HepG2 (cell line): ENCODE measurements around the gene L2HGDH. TPM values are rescaled to one million over a fixed set of nuclear protein-coding genes. Genes with fewer than 3 reads are reported as not detected.
A peak's percentile ranks its signal among the peaks of the same experiment; 100 is the strongest.

ENCODE experiments used
- ATAC-seq: fragments of 200-7000 bp; cut with Tn5 transposase; 3 replicates; pipeline ENCODE4 v1.9.1; 2020; ENCODE audit warnings: mild to moderate bottlenecking, moderate library complexity
- BruUV-seq: library from RNA; stranded (reverse); fragments of 400-500 nt; replicated peaks from 2 replicates; lab custom pipeline; 2021; lab: Mats Ljungman, UMichigan
- CTCF ChIA-PET: fragments of 300-600 bp; formaldehyde crosslinking; extraction: SDS; loops from one replicate; lab custom pipeline; 2021; ENCODE audit warnings: low total read pairs, inconsistent platforms, low intra/inter-chr PET ratio; lab: Yijun Ruan, JAX
- POLR2A ChIA-PET: fragments of 350-600 bp; sonication (Branson Sonifier 250); formaldehyde crosslinking; loops from one replicate; lab custom pipeline; 2020; ENCODE audit warnings: antibody characterized with exemption, inconsistent platforms; lab: Yijun Ruan, JAX
- DNase-seq: peaks from one replicate; pipeline ENCODE4 v3.0.0-alpha.2; 2015; ENCODE audit warnings: low spot score
- FAIRE-seq: peaks from 3 replicates; lab custom pipeline; 2011; peaks lifted over from hg19 to GRCh38; lab: Jason Lieb, UNC
- H2AFZ ChIP-seq: one replicate; pipeline ENCODE4 v1.6.1; 2011; ENCODE audit warnings: low read length, inconsistent platforms
- H3K27ac ChIP-seq: fragments of 300-600 bp; 3 replicates; pipeline ENCODE4 v1.8.0; 2011; ENCODE audit warnings: mixed run types, mild to moderate bottlenecking, mixed read lengths, low read length, inconsistent platforms; ENCODE audit not compliant: insufficient read depth; ENCODE audit errors: extremely low read length
- H3K27me3 ChIP-seq, 2 experiments: fragments of 200-600 bp in 1 of 2; 2 replicates in 1 of 2; 3 replicates in 1 of 2; pipeline versions ENCODE4 v1.6.0 to v1.8.0; 2011; ENCODE audit warnings: low read length in 2 of 2, mild to moderate bottlenecking in 2 of 2, moderate library complexity in 2 of 2, inconsistent platforms in 1 of 2; ENCODE audit not compliant: insufficient read depth in 2 of 2, control insufficient read depth in 1 of 2
- H3K36me3 ChIP-seq, 2 experiments: fragments of 200-600 bp in 1 of 2; replicated peaks in 1 of 2; 2 replicates in 1 of 2; 3 replicates in 1 of 2; pipeline versions ENCODE4 v1.5.1 to v1.8.0; 2011; ENCODE audit warnings: low read length in 2 of 2, inconsistent platforms in 1 of 2; ENCODE audit not compliant: insufficient read depth in 2 of 2, control insufficient read depth in 1 of 2
- H3K4me1 ChIP-seq: 2 replicates; pipeline ENCODE4 v1.5.1; 2012; ENCODE audit warnings: low read length, inconsistent platforms; ENCODE audit not compliant: insufficient read depth
- H3K4me2 ChIP-seq: 2 replicates; pipeline ENCODE4 v1.6.0; 2011; ENCODE audit warnings: low read depth, low read length, inconsistent platforms
- H3K4me3 ChIP-seq, 3 experiments: fragments of 200-600 bp in 1 of 3; sonication (generic), shearing (Covaris generic) in 1 of 3; replicated peaks in 1 of 3; 2 replicates each; pipeline ENCODE4 v1.5.1; 2011 to 2016; ENCODE audit warnings: low read length in 3 of 3, inconsistent platforms in 2 of 3, low read depth in 2 of 3, mild to moderate bottlenecking in 2 of 3, control low read depth in 1 of 3, mixed read lengths in 1 of 3; ENCODE audit not compliant: insufficient read depth in 1 of 3
- H3K79me2 ChIP-seq: one replicate; pipeline ENCODE4 v1.6.1; 2011; ENCODE audit warnings: low read length, inconsistent platforms; ENCODE audit not compliant: insufficient read depth
- H3K9ac ChIP-seq: 2 replicates; pipeline ENCODE4 v1.6.0; 2011; ENCODE audit warnings: mild to moderate bottlenecking, low read depth, low read length, inconsistent platforms; ENCODE audit not compliant: insufficient read depth
- H3K9me3 ChIP-seq: 2 replicates; pipeline ENCODE4 v1.5.1; 2012; ENCODE audit warnings: mild to moderate bottlenecking, low read length
- H4K20me1 ChIP-seq: 2 replicates; pipeline ENCODE4 v1.6.0; 2011; ENCODE audit warnings: inconsistent platforms, mild to moderate bottlenecking, low read length, moderate library complexity; ENCODE audit not compliant: insufficient read depth
- CBX2 ChIP-seq, 2 experiments: fragments of 200-600 bp in 1 of 2; sonication (generic); formaldehyde crosslinking in 1 of 2; IDR thresholded peaks; 2 replicates each; pipeline versions ENCODE4 v1.7.0 to v1.8.1; 2018 to 2022; ENCODE audit warnings: low read depth in 2 of 2, low read length in 1 of 2, mild to moderate bottlenecking in 1 of 2, missing genetic modification reagents in 1 of 2
- FOXA1 ChIP-seq, 2 experiments: fragments of 450-650 bp in 1 of 2; sonication (generic) in 1 of 2; formaldehyde crosslinking in 1 of 2; IDR thresholded peaks; 2 replicates each; pipeline versions ENCODE4 v1.4.0 to v1.6.1; 2016 to 2020; ENCODE audit warnings: missing genetic modification reagents in 1 of 2
- SMC3 ChIP-seq: IDR thresholded peaks from 2 replicates; pipeline ENCODE4 v1.6.1; 2011; ENCODE audit warnings: low read length, improper control_type of control experiment
- STAG1 ChIP-seq: sonication (generic); formaldehyde crosslinking; IDR thresholded peaks from 2 replicates; pipeline ENCODE4 v1.4.0; 2020; ENCODE audit warnings: missing genetic modification reagents
- WGBS: methylation state at CpG from one replicate; pipeline ENCODE4 v1.1.6; 2017; ENCODE audit warnings: low lambda C conversion rate; 5-methylcytosine and 5-hydroxymethylcytosine counted together
- in situ Hi-C: cut with HindIII; loops from 2 replicates; pipeline ENCODE4 v1.10.0; 2017; ENCODE audit warnings: low pct_unique_long_range_greater_than_20kb; ENCODE audit not compliant: extremely low pct_ligation_motif_present
- intact Hi-C: fragments of 100-400 bp; cut with micrococcal nuclease; formaldehyde crosslinking; loops from one replicate; pipeline ENCODE4 v1.10.0; 2022; ENCODE audit not compliant: unreplicated experiment
- polyA plus RNA-seq, 8 experiments: library from polyadenylated mRNA; depleted of rRNA in 3 of 8; stranded (reverse) in 7 of 8; unstranded in 1 of 8; fragments of >200 nt; fragmentation: Illumina TruSeq in 4 of 8; extraction: Trizol in 4 of 8; gene quantifications; 2 replicates each; pipeline versions ENCODE4 v1.2.1 to v1.2.3, GENCODE V29; 2011 to 2016; ENCODE audit warnings: low read depth in 4 of 8, missing spikeins in 1 of 8, mixed read lengths in 1 of 8; ENCODE audit not compliant: insufficient read depth in 1 of 8
- total RNA-seq, 5 experiments: library from RNA; depleted of rRNA; stranded (reverse); fragments of >200 nt; fragmentation: Illumina TruSeq; extraction: Trizol; gene quantifications; 2 replicates each; pipeline ENCODE4 v1.2.3, GENCODE V29; 2016; ENCODE audit warnings: low read depth in 1 of 5
- TF ChIP-seq, protein P1 (sequence below): sonication (generic); formaldehyde crosslinking; IDR thresholded peaks from 2 replicates; pipeline ENCODE4 v1.4.0; 2020; ENCODE audit warnings: missing genetic modification reagents, mild to moderate bottlenecking, borderline replicate concordance
- TF ChIP-seq, protein P2 (sequence below): sonication (generic); formaldehyde crosslinking; IDR thresholded peaks from 2 replicates; pipeline ENCODE4 v1.9.0; 2021; ENCODE audit warnings: missing genetic modification reagents, borderline replicate concordance
- TF ChIP-seq, protein P3 (sequence below): sonication (generic); formaldehyde crosslinking; IDR thresholded peaks from 2 replicates; pipeline ENCODE4 v1.8.0; 2022; ENCODE audit warnings: low read depth, missing genetic modification reagents
- TF ChIP-seq, protein P4 (sequence below): sonication (generic); formaldehyde crosslinking; IDR thresholded peaks from 2 replicates; pipeline ENCODE4 v1.5.0; 2020; ENCODE audit warnings: mild to moderate bottlenecking, missing genetic modification reagents, moderate library complexity

The L2HGDH gene
- total and polyA plus RNA-seq, 2 of the 13 experiments (the other 11 are each of a cell fraction or from before 2014, with no cell fraction given): 3.3 to 5.0 TPM

DNA sequence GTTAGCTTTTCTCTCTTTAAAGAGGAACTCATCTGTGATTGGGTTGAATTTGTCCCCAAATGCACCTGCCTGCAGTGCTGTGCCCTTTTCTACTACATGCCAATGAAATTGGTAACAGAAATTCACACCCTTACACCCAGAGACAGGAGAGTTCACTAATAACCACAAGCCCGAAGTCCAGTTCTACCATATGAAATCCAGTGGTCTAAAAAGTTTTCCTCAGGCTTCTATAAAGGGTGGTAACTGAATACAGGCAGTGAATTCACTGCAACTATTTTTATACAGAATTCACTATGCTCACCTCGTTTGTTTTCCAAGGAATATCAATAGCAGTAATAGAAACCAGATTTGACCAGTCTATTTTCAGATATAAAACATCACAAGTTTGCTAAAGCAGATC, 49.2 kb downstream of the L2HGDH start (continued):
- TF ChIP-seq, protein P1, sequence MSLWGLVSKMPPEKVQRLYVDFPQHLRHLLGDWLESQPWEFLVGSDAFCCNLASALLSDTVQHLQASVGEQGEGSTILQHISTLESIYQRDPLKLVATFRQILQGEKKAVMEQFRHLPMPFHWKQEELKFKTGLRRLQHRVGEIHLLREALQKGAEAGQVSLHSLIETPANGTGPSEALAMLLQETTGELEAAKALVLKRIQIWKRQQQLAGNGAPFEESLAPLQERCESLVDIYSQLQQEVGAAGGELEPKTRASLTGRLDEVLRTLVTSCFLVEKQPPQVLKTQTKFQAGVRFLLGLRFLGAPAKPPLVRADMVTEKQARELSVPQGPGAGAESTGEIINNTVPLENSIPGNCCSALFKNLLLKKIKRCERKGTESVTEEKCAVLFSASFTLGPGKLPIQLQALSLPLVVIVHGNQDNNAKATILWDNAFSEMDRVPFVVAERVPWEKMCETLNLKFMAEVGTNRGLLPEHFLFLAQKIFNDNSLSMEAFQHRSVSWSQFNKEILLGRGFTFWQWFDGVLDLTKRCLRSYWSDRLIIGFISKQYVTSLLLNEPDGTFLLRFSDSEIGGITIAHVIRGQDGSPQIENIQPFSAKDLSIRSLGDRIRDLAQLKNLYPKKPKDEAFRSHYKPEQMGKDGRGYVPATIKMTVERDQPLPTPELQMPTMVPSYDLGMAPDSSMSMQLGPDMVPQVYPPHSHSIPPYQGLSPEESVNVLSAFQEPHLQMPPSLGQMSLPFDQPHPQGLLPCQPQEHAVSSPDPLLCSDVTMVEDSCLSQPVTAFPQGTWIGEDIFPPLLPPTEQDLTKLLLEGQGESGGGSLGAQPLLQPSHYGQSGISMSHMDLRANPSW (CRISPR knock-in tag): no peak
- TF ChIP-seq, protein P2, sequence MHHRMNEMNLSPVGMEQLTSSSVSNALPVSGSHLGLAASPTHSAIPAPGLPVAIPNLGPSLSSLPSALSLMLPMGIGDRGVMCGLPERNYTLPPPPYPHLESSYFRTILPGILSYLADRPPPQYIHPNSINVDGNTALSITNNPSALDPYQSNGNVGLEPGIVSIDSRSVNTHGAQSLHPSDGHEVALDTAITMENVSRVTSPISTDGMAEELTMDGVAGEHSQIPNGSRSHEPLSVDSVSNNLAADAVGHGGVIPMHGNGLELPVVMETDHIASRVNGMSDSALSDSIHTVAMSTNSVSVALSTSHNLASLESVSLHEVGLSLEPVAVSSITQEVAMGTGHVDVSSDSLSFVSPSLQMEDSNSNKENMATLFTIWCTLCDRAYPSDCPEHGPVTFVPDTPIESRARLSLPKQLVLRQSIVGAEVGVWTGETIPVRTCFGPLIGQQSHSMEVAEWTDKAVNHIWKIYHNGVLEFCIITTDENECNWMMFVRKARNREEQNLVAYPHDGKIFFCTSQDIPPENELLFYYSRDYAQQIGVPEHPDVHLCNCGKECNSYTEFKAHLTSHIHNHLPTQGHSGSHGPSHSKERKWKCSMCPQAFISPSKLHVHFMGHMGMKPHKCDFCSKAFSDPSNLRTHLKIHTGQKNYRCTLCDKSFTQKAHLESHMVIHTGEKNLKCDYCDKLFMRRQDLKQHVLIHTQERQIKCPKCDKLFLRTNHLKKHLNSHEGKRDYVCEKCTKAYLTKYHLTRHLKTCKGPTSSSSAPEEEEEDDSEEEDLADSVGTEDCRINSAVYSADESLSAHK (CRISPR knock-in tag): no peak
- TF ChIP-seq, protein P3, sequence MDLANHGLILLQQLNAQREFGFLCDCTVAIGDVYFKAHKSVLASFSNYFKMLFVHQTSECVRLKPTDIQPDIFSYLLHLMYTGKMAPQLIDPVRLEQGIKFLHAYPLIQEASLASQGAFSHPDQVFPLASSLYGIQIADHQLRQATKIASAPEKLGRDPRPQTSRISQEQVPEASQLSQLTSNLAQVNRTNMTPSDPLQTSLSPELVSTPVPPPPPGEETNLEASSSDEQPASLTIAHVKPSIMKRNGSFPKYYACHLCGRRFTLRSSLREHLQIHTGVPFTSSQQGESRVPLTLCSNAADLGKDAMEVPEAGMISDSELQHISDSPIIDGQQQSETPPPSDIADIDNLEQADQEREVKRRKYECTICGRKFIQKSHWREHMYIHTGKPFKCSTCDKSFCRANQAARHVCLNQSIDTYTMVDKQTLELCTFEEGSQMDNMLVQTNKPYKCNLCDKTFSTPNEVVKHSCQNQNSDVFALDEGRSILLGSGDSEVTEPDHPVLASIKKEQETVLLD (CRISPR knock-in tag): no peak

DNA sequence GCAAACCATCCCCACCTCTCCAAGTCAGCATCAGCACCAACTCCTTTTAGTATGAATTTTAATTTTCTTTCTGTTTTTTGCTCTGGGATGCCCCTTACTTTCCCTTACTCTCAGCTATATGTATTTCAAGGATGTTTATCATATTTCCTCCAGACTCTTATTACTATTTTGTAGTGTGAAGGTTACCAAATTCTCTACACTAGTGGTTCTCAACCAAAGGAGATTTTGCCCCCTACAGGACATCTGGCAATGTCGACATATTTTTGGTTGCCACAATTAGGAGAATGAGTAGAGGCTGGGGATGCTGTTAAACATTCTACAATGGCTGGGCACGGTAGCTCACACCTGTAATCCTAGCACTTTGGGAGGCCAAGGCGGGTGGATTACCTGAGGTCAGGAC, 51.5 kb downstream of the L2HGDH start:
- H3K27ac ChIP-seq: no peak overlapping the region
- H3K9ac ChIP-seq: no peak overlapping the region
- POLR2A ChIA-PET: interaction anchor here (0.7 kb wide), 1 partner anchor 213 kb away, joined by 3 read pairs; no protein-coding TSS in a partner anchor
- in situ Hi-C loops: no loop called here
- BruUV-seq: no TSS peak
- H4K20me1 ChIP-seq: no peaks in the 10 kb centered on the region
- no peaks in the 10 kb centered on the region for H3K27me3 ChIP-seq
- 57% methylated on average over 3 of the region's 3 CpGs for WGBS
- H3K9me3 ChIP-seq: no peaks in the 10 kb centered on the region
- peak; percentile 71; the same call in 2 of the 3 replicates for ATAC-seq
- peak; percentile 64 for TF ChIP-seq STAG1
- TF ChIP-seq, protein P4, sequence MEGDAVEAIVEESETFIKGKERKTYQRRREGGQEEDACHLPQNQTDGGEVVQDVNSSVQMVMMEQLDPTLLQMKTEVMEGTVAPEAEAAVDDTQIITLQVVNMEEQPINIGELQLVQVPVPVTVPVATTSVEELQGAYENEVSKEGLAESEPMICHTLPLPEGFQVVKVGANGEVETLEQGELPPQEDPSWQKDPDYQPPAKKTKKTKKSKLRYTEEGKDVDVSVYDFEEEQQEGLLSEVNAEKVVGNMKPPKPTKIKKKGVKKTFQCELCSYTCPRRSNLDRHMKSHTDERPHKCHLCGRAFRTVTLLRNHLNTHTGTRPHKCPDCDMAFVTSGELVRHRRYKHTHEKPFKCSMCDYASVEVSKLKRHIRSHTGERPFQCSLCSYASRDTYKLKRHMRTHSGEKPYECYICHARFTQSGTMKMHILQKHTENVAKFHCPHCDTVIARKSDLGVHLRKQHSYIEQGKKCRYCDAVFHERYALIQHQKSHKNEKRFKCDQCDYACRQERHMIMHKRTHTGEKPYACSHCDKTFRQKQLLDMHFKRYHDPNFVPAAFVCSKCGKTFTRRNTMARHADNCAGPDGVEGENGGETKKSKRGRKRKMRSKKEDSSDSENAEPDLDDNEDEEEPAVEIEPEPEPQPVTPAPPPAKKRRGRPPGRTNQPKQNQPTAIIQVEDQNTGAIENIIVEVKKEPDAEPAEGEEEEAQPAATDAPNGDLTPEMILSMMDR (CRISPR knock-in tag): peak; percentile 61
- no peak for TF ChIP-seq CBX2 (IDR thresholded peaks at IDR 0.05; ENCODE audit: low read depth, low read length)
- no peak for TF ChIP-seq CBX2 (CRISPR knock-in tag; IDR thresholded peaks at IDR 0.05; ENCODE audit: low read depth)
- TF ChIP-seq FOXA1 (IDR thresholded peaks at IDR 0.05): no peak
- TF ChIP-seq FOXA1 (CRISPR knock-in tag; IDR thresholded peaks at IDR 0.05): peak; percentile 31; the same call in 1 of the 2 replicates
- peak; percentile 28; the same call in 1 of the 2 replicates for TF ChIP-seq SMC3
- H3K79me2 ChIP-seq: no peaks in the 10 kb centered on the region
- H3K4me2 ChIP-seq: no peak overlapping the region
- CTCF ChIA-PET: no interaction called here
- 0 out of 5 replicates have a peak, but pooled peaks cover 0 to 2% of the 10 kb centered on the region in 2 experiments for H3K36me3 ChIP-seq
- H2AFZ ChIP-seq: no peak overlapping the region
- FAIRE-seq: peak; percentile 60
- no peak overlapping the region for H3K4me3 ChIP-seq
- DNase-seq: peak; percentile 23
- H3K4me1 ChIP-seq: no peaks in the 10 kb centered on the region
- intact Hi-C loops: no loop called here
